Astrocyte of the hippocampus (primary cell): ENCODE data around the gene STYXL2.

Source experiments
- DNase-seq: peaks from one replicate; pipeline ENCODE4 v3.0.0; 2011; ENCODE audit warnings: low read depth, low spot score

Gene STYXL2

GRCh38 chr1:167077868-167078210 lies 16.0 kb upstream of the STYXL2 start:
- no peak for DNase-seq

- no peak for DNase-seq
Measured at GRCh38 chr1:167081594-167082156, 12.2 kb upstream of the STYXL2 start.

GRCh38 chr1:167082511-167083027 lies 11.3 kb upstream of the STYXL2 start:
- no peak for DNase-seq

- no peak for DNase-seq
Measured at GRCh38 chr1:167083066-167083665, 10.7 kb upstream of the STYXL2 start.

GRCh38 chr1:167083871-167084270 lies 10.0 kb upstream of the STYXL2 start:
- DNase-seq: no peak

GRCh38 chr1:167084757-167085156 lies 9.1 kb upstream of the STYXL2 start:
- no peak for DNase-seq

GRCh38 chr1:167086033-167086432 lies 7.8 kb upstream of the STYXL2 start:
- DNase-seq: no peak

GRCh38 chr1:167086768-167087167 lies 7.1 kb upstream of the STYXL2 start:
- DNase-seq: no peak

GRCh38 chr1:167088746-167089417 lies 5.0 kb upstream of the STYXL2 start:
- no peak for DNase-seq

- DNase-seq: no peak
Measured at GRCh38 chr1:167089939-167090313, 3.9 kb upstream of the STYXL2 start.

- DNase-seq: no peak
Measured at GRCh38 chr1:167090314-167090942, 3.4 kb upstream of the STYXL2 start, which contains the start of gene GPA33. GPA33 (minus strand) TSS chr1:167090377; CDS start chr1:167090287, 90 bp downstream.

GRCh38 chr1:167092653-167093052 lies 1.2 kb upstream of the STYXL2 start:
- DNase-seq: no peak

- peak; percentile 39 for DNase-seq
Measured at GRCh38 chr1:167094690-167095089, 815 bp downstream of the STYXL2 start.

- peak; percentile 54 for DNase-seq
Measured at GRCh38 chr1:167095368-167095767, 1.5 kb downstream of the STYXL2 start.

- DNase-seq: no peak
Measured at GRCh38 chr1:167099851-167100250, 6.0 kb downstream of the STYXL2 start.

GRCh38 chr1:167100730-167101129 lies 6.9 kb downstream of the STYXL2 start:
- DNase-seq: no peak

GRCh38 chr1:167101754-167102153 lies 7.9 kb downstream of the STYXL2 start:
- DNase-seq: no peak

- no peak for DNase-seq
Measured at GRCh38 chr1:167102906-167103573, 9.2 kb downstream of the STYXL2 start.

- DNase-seq: no peak
Measured at GRCh38 chr1:167104256-167104633, 10.4 kb downstream of the STYXL2 start.

GRCh38 chr1:167105271-167106118 lies 11.6 kb downstream of the STYXL2 start:
- DNase-seq: no peak

- DNase-seq: no peak
Measured at GRCh38 chr1:167106119-167106461, 12.2 kb downstream of the STYXL2 start.
